Measurements from ENCODE around the gene SERPIND1. TPM values are rescaled to one million over a fixed set of nuclear protein-coding genes. Genes with fewer than 3 reads are reported as not detected.

The SERPIND1 gene
- polyA plus RNA-seq, 1 donor from 2014 or later, result not detected

DNA sequence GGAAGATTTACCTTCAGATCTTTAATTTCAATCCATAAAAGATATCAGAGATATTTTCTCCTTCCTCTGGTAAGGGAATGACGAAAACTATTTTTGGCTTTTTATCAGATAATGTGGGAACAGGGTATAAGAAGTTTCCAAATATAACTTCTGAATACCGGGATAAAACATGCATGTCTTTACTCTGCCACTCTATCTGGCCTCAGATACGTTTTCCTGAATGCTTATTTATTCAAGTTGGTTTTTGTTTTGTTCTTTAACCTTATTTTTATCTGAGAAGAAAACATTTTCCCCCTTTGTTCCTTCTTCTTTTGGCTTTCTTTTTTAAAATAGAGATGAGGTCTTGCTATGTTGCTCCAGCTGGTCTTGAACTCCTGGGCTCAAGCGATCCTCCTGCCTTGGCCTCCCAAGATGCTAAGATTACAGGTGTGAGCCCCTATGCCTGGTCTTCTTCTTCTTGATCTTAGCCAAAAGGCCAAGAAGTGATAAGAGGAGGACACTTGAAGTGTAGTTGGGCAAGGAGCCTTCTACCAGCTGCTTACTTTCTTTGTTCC is 1.5 kb downstream of the SERPIND1 start:
- no peaks in the 10 kb centered on the region for H3K9me2 ChIP-seq (ENCODE audit: insufficient read depth, low read length)
- H3K27ac ChIP-seq (ENCODE audit: low read length), result no peak overlapping the region
- H4K20me1 ChIP-seq (ENCODE audit: insufficient read depth), result no peaks in the 10 kb centered on the region
- no peak overlapping the region for H3K4me2 ChIP-seq (ENCODE audit: low read length)
- H3K79me2 ChIP-seq (replicated peaks; ENCODE audit: insufficient read depth, low read length), result no peaks in the 10 kb centered on the region
- no peaks in the 10 kb centered on the region for H3K27me3 ChIP-seq (ENCODE audit: insufficient read depth, low read depth, low read length)
- H3K36me3 ChIP-seq (ENCODE audit: insufficient read depth, low read length), result no peaks in the 10 kb centered on the region
- TF ChIP-seq SMC3 (conservative IDR thresholded peaks at IDR 0.05; ENCODE audit: poor library complexity), result no peak
- no peak for TF ChIP-seq MXI1 (conservative IDR thresholded peaks at IDR 0.05; ENCODE audit: poor library complexity, severe bottlenecking)
- no peak for TF ChIP-seq TAF1 (IDR thresholded peaks at IDR 0.05; ENCODE audit: low read depth)
- TF ChIP-seq RAD21 (conservative IDR thresholded peaks at IDR 0.05), result no peak
- TF ChIP-seq, protein P1, sequence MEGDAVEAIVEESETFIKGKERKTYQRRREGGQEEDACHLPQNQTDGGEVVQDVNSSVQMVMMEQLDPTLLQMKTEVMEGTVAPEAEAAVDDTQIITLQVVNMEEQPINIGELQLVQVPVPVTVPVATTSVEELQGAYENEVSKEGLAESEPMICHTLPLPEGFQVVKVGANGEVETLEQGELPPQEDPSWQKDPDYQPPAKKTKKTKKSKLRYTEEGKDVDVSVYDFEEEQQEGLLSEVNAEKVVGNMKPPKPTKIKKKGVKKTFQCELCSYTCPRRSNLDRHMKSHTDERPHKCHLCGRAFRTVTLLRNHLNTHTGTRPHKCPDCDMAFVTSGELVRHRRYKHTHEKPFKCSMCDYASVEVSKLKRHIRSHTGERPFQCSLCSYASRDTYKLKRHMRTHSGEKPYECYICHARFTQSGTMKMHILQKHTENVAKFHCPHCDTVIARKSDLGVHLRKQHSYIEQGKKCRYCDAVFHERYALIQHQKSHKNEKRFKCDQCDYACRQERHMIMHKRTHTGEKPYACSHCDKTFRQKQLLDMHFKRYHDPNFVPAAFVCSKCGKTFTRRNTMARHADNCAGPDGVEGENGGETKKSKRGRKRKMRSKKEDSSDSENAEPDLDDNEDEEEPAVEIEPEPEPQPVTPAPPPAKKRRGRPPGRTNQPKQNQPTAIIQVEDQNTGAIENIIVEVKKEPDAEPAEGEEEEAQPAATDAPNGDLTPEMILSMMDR (IDR thresholded peaks at IDR 0.05; ENCODE audit: poor library complexity, severe bottlenecking), result no peak
- TF ChIP-seq, protein P2, sequence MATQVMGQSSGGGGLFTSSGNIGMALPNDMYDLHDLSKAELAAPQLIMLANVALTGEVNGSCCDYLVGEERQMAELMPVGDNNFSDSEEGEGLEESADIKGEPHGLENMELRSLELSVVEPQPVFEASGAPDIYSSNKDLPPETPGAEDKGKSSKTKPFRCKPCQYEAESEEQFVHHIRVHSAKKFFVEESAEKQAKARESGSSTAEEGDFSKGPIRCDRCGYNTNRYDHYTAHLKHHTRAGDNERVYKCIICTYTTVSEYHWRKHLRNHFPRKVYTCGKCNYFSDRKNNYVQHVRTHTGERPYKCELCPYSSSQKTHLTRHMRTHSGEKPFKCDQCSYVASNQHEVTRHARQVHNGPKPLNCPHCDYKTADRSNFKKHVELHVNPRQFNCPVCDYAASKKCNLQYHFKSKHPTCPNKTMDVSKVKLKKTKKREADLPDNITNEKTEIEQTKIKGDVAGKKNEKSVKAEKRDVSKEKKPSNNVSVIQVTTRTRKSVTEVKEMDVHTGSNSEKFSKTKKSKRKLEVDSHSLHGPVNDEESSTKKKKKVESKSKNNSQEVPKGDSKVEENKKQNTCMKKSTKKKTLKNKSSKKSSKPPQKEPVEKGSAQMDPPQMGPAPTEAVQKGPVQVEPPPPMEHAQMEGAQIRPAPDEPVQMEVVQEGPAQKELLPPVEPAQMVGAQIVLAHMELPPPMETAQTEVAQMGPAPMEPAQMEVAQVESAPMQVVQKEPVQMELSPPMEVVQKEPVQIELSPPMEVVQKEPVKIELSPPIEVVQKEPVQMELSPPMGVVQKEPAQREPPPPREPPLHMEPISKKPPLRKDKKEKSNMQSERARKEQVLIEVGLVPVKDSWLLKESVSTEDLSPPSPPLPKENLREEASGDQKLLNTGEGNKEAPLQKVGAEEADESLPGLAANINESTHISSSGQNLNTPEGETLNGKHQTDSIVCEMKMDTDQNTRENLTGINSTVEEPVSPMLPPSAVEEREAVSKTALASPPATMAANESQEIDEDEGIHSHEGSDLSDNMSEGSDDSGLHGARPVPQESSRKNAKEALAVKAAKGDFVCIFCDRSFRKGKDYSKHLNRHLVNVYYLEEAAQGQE (IDR thresholded peaks at IDR 0.05; ENCODE audit: borderline replicate concordance), result no peak
- no peak for TF ChIP-seq POLR2AphosphoS5 (IDR thresholded peaks at IDR 0.05)
- no peak for TF ChIP-seq EZH2 (IDR thresholded peaks at IDR 0.05; ENCODE audit: borderline replicate concordance, insufficient read depth, low read length, poor library complexity, severe bottlenecking)
- TF ChIP-seq EP300 (conservative IDR thresholded peaks at IDR 0.05; ENCODE audit: poor library complexity, severe bottlenecking), result no peak
- H3K4me3 ChIP-seq (ENCODE audit: low read length), result no peak overlapping the region
- H3F3A ChIP-seq (ENCODE audit: insufficient read depth, low read length, poor library complexity, severe bottlenecking), result no peaks in the 10 kb centered on the region
- H3K9ac ChIP-seq (ENCODE audit: low read length), result no peak overlapping the region
- H2AFZ ChIP-seq (ENCODE audit: low read depth, low read length), result no peak overlapping the region
- no peaks in the 10 kb centered on the region for H3K9me3 ChIP-seq (ENCODE audit: low read length)

- no peaks in the 10 kb centered on the region for H3K9me2 ChIP-seq (ENCODE audit: insufficient read depth, low read length)
- no peak overlapping the region for H3K27ac ChIP-seq (ENCODE audit: low read length)
- no peaks in the 10 kb centered on the region for H3F3A ChIP-seq (ENCODE audit: insufficient read depth, low read length, poor library complexity, severe bottlenecking)
- no peaks in the 10 kb centered on the region for H3K79me2 ChIP-seq (replicated peaks; ENCODE audit: insufficient read depth, low read length)
- no peak overlapping the region for H2AFZ ChIP-seq (ENCODE audit: low read depth, low read length)
- H3K9ac ChIP-seq (ENCODE audit: low read length), result no peak overlapping the region
- no peaks in the 10 kb centered on the region for H3K9me3 ChIP-seq (ENCODE audit: low read length)
- TF ChIP-seq TAF1 (IDR thresholded peaks at IDR 0.05; ENCODE audit: low read depth), result no peak
- TF ChIP-seq POLR2AphosphoS5 (IDR thresholded peaks at IDR 0.05), result no peak
- no peak for TF ChIP-seq EZH2 (IDR thresholded peaks at IDR 0.05; ENCODE audit: borderline replicate concordance, insufficient read depth, low read length, poor library complexity, severe bottlenecking)
- TF ChIP-seq, protein P2 (IDR thresholded peaks at IDR 0.05; ENCODE audit: borderline replicate concordance), result no peak
- TF ChIP-seq, protein P1 (IDR thresholded peaks at IDR 0.05; ENCODE audit: poor library complexity, severe bottlenecking), result no peak
- TF ChIP-seq MXI1 (conservative IDR thresholded peaks at IDR 0.05; ENCODE audit: poor library complexity, severe bottlenecking), result no peak
- TF ChIP-seq EP300 (conservative IDR thresholded peaks at IDR 0.05; ENCODE audit: poor library complexity, severe bottlenecking), result no peak
- TF ChIP-seq SMC3 (conservative IDR thresholded peaks at IDR 0.05; ENCODE audit: poor library complexity), result no peak
- H3K4me2 ChIP-seq (ENCODE audit: low read length), result no peak overlapping the region
- H3K36me3 ChIP-seq (ENCODE audit: insufficient read depth, low read length), result no peaks in the 10 kb centered on the region
- no peaks in the 10 kb centered on the region for H4K20me1 ChIP-seq (ENCODE audit: insufficient read depth)
- H3K4me3 ChIP-seq (ENCODE audit: low read length), result no peak overlapping the region
- no peaks in the 10 kb centered on the region for H3K27me3 ChIP-seq (ENCODE audit: insufficient read depth, low read depth, low read length)
Measured at GRCh38 chr22:20776624-20777405, 2.9 kb downstream of the SERPIND1 start.
